GM10248 (cell line): ENCODE data around the gene EPHB1.

Experiments used
- CTCF ChIA-PET: fragments of 300-600 bp; sonication (Branson Sonifier 250); formaldehyde crosslinking; extraction: SDS; loops from one replicate; lab custom pipeline; 2021; ENCODE audit warnings: antibody characterized with exemption; lab: Yijun Ruan, JAX
- POLR2A ChIA-PET: fragments of 350-650 bp; sonication (Branson Sonifier 250); formaldehyde crosslinking; extraction: SDS; loops from one replicate; lab custom pipeline; 2020; ENCODE audit warnings: antibody characterized with exemption; lab: Yijun Ruan, JAX
- DNase-seq: peaks from one replicate; pipeline ENCODE4 v3.0.0; 2012; ENCODE audit errors: extremely low spot score
- CTCF ChIP-seq: IDR thresholded peaks from 2 replicates; pipeline ENCODE4 v1.5.1; 2012; ENCODE audit warnings: mild to moderate bottlenecking, low read depth; ENCODE audit errors: extremely low read depth, missing control alignments, control extremely low read depth

Gene EPHB1

GRCh38 chr3:135240426-135240825 is 445.4 kb downstream of the EPHB1 start:
- POLR2A ChIA-PET: no interaction called here

GRCh38 chr3:135242285-135242684 is 447.2 kb downstream of the EPHB1 start:
- no peak for DNase-seq
- POLR2A ChIA-PET: no interaction called here
- CTCF ChIA-PET: no interaction called here
- TF ChIP-seq CTCF: no peak

More at GRCh38 chr3:135240426-135240825, 445.4 kb downstream of the EPHB1 start:
- no peak for TF ChIP-seq CTCF
- no peak for DNase-seq
- CTCF ChIA-PET: interaction anchor here (1.5 kb wide), 1 partner anchor 446 kb away, joined by 5 read pairs; the partner anchor contains the start of gene EPHB1

- ChIA-PET POLR2A (no interaction called here), CTCF (no interaction called here)
- no peak for TF ChIP-seq CTCF
- no peak for DNase-seq
Measured at GRCh38 chr3:135243616-135244015, 448.6 kb downstream of the EPHB1 start.

GRCh38 chr3:135246027-135246426 is 451.0 kb downstream of the EPHB1 start:
- ChIA-PET CTCF (interaction anchor here (1.2 to 1.3 kb wide), 3 partner anchors 9 to 451 kb away, joined by 3 to 7 read pairs (median 4); partner anchors contain the start of gene EPHB1), POLR2A (no interaction called here)
- no peak for TF ChIP-seq CTCF

GRCh38 chr3:135248213-135248612 is 453.2 kb downstream of the EPHB1 start:
- ChIA-PET CTCF (no interaction called here), POLR2A (no interaction called here)
- no peak for DNase-seq
- TF ChIP-seq CTCF: no peak

More at GRCh38 chr3:135246027-135246426, 451.0 kb downstream of the EPHB1 start:
- DNase-seq: no peak

GRCh38 chr3:135249186-135249585 is 454.1 kb downstream of the EPHB1 start:
- CTCF ChIA-PET: no interaction called here
- TF ChIP-seq CTCF: no peak
- DNase-seq: no peak

More at GRCh38 chr3:135249186-135249585, 454.1 kb downstream of the EPHB1 start:
- POLR2A ChIA-PET: no interaction called here
